Fibroblast of villous mesenchyme (primary cell): ENCODE results near the gene NUP35. TPM values are rescaled to one million over a fixed set of nuclear protein-coding genes. Genes with fewer than 3 reads are reported as not detected.

Source experiments
- DNase-seq: peaks from one replicate; pipeline ENCODE4 v3.0.0-alpha.2; 2010; ENCODE audit warnings: low read depth
- H3K4me3 ChIP-seq: 2 replicates; pipeline ENCODE4 v1.5.1; 2011; ENCODE audit warnings: low read depth, mild to moderate bottlenecking, low read length
- total RNA-seq: library from RNA; depleted of rRNA; stranded (reverse); fragments of >200 nt; gene quantifications from 2 replicates; pipeline ENCODE4 v1.2.3, GENCODE V29; 2012
- TF ChIP-seq, protein P1 (sequence below): IDR thresholded peaks from 2 replicates; pipeline ENCODE4 v1.5.1; 2012; ENCODE audit warnings: low read depth, mild to moderate bottlenecking, low read length; ENCODE audit not compliant: insufficient read depth

Gene NUP35
- total RNA-seq, 1 donor: 14.2 TPM

DNA sequence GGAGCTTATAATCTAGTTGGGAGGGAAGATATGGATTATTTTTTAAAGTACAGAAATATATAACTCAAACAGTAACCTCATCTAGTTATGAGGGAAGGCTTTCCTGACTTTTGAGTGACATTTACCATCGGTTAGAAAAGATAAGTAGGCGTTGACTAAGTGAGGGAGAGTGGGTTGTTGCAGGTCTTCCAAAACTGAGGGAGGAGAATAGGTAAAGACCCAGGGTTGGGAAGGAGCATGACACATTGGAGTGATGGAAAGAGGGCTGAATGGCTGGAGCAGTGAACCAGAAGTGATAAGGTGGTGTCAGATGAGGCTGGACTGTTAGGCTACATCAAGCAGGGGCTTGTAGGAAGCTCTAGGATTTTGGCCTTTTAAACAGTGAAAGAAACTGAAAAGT lies 10.6 kb upstream of the NUP35 start:
- DNase-seq: no peak
- TF ChIP-seq, protein P1, sequence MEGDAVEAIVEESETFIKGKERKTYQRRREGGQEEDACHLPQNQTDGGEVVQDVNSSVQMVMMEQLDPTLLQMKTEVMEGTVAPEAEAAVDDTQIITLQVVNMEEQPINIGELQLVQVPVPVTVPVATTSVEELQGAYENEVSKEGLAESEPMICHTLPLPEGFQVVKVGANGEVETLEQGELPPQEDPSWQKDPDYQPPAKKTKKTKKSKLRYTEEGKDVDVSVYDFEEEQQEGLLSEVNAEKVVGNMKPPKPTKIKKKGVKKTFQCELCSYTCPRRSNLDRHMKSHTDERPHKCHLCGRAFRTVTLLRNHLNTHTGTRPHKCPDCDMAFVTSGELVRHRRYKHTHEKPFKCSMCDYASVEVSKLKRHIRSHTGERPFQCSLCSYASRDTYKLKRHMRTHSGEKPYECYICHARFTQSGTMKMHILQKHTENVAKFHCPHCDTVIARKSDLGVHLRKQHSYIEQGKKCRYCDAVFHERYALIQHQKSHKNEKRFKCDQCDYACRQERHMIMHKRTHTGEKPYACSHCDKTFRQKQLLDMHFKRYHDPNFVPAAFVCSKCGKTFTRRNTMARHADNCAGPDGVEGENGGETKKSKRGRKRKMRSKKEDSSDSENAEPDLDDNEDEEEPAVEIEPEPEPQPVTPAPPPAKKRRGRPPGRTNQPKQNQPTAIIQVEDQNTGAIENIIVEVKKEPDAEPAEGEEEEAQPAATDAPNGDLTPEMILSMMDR: no peak
- no peak overlapping the region for H3K4me3 ChIP-seq

DNA sequence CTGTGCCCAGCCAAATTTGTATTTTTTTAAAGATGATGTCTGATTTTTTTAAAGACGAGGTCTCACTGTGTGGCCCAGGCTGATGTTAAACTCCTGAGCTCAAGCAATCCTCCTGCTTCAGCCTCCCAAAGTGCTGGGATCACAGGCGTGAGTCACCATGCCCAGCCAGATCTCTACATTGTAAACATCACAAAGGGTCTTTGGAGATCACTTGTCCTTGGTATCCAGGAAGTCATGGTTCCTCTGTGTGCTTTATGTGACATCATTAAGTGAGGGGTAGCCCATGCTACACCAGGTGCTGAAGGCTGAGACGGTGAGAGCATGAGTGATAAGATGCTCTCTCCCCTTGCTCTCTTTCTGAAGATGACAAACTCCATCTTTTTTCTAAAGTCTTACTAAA lies 7.0 kb upstream of the NUP35 start:
- TF ChIP-seq, protein P1: no peak
- no peak for DNase-seq
- H3K4me3 ChIP-seq: no peak overlapping the region

DNA sequence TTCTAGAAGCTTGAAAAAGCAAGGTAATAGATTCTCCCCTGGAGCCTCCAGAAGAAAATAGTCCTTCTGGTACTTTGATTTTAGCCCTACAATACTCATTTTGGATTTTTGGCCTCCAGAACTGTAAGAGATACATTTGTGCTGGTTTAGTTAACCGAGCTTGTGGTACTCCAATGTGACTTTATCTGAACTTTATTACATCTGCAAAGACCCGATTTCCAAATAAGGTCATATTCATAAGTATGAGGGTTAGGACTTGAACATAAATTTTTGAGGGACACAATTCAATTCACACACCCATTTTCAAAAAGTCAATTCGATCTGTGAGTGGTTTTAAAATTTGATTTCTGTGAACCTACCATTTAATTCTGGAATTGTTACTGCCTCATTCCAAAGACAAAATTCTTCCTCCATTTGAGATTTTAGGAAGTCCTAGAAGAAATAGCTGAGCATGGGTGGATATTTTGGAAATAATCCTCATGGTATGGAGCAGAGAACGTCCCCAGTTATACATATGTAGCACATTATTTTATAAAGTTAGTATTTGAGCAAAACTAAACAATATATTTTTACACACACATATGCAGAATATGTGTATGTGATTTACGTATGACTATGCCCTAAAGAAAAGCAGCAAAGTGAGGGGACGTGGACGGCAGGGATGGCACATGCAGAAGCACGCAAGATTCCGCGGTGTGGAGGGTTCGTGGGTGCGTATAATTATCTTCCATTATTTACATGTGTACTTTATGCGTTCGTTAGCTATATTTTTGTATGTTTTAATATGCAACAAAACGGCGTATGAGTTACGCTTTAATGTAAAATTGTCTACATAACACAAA lies 905 bp upstream of the NUP35 start:
- TF ChIP-seq, protein P1: no peak
- DNase-seq: no peak

DNA sequence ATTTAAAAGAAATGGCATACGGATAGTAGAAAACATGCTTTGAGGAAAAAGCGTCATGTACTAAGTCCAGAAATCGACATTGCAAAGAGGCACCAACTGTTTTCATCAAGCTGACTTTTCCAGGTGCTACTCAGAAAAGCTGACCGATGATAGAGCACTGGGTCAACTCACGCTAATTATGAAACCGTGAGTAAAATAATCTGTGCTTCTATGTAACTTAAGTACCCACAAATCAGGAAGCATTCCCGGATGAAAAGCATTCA lies 353 bp upstream of the NUP35 start:
- DNase-seq: no peak

More for the DNA sequence above, 905 bp upstream of the NUP35 start:
- H3K4me3 ChIP-seq: peak overlapping the region; percentile 95

DNA sequence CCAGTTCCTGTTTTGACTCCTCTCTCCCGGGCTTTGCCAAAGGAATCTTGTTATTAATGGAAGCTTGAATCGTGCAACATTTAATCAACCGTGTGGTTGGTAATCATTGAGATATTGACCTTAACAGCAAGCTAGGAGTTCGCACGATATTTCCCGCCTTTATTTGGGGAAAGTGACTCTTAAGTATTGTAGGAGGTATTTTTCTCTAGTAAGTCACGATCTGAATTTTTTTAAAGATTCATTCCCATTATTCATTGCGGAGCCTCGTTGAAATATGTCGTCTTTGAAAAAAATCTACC lies 663 bp downstream of the NUP35 start:
- TF ChIP-seq, protein P1: no peak
- H3K4me3 ChIP-seq: peak overlapping the region; percentile 95
- DNase-seq: no peak

More for the DNA sequence above, 353 bp upstream of the NUP35 start:
- TF ChIP-seq, protein P1: no peak
- H3K4me3 ChIP-seq: peak overlapping the region; percentile 95

DNA sequence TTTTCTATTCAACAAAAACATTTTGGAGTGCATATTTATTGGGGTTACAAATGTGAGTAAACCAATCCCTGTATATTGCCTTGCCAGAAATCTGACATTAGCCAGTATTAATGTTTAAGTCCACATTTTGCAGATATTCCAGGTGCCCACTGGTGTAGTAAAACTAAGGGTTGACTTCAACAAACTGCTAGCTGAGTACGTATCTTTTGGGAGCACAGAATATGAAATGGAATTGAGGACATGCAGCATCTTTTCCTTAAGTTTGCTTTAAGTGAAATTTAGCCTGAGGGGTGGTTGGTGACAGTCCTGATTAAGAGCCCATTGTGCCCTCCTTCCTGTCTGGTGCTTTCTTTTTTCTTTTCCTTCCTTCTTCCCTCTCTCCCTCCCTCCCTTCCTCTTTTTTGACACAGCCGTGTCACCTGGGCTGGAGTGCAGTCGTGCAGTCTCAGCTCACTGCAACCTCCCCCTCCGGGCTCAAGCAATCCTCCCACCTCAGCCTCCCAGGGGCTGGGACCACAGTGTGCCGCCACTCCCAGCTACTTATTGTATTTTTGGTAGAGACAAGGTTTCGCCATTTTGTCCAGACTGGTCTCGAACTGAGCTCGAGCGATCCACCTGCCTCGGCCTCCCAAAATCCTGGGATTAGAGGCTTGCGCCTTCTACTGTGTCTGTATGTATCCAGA lies 1.6 kb downstream of the NUP35 start:
- no peak for DNase-seq
- peak overlapping the region; percentile 95 for H3K4me3 ChIP-seq
- TF ChIP-seq, protein P1: no peak
